Muscle layer of duodenum (tissue), 2 donors: ENCODE results near the gene CD200.

Experiments used
- H3K27ac ChIP-seq: one replicate; pipeline ENCODE4 v1.7.0; 2013; ENCODE audit warnings: mild to moderate bottlenecking, low read length
- H3K27me3 ChIP-seq: one replicate; pipeline ENCODE4 v1.7.0; 2013; ENCODE audit warnings: low read depth, mild to moderate bottlenecking, control low read depth, low read length
- H3K36me3 ChIP-seq, 2 donors: one replicate each; pipeline ENCODE4 v1.7.0; 2013; ENCODE audit warnings: low read length in 2 of 2, control low read depth in 1 of 2, mild to moderate bottlenecking in 1 of 2; ENCODE audit not compliant: insufficient read depth in 2 of 2, control insufficient read depth in 1 of 2
- H3K4me1 ChIP-seq, 2 donors: one replicate each; pipeline ENCODE4 v1.7.0; 2013; ENCODE audit warnings: low read length in 2 of 2, mild to moderate bottlenecking in 2 of 2, control low read depth in 1 of 2, moderate library complexity in 1 of 2; ENCODE audit not compliant: insufficient read depth in 2 of 2, control insufficient read depth in 1 of 2
- H3K4me3 ChIP-seq, 2 donors: one replicate each; pipeline ENCODE4 v1.7.0; 2013; ENCODE audit warnings: low read length in 2 of 2, low read depth in 1 of 2, mild to moderate bottlenecking in 1 of 2
- H3K9me3 ChIP-seq, 2 donors: one replicate each; pipeline ENCODE4 v1.7.0; 2013; ENCODE audit warnings: low read length in 2 of 2, control low read depth in 1 of 2, mild to moderate bottlenecking in 1 of 2; ENCODE audit not compliant: control insufficient read depth in 1 of 2
- donor health status: healthy.

The CD200 gene

DNA sequence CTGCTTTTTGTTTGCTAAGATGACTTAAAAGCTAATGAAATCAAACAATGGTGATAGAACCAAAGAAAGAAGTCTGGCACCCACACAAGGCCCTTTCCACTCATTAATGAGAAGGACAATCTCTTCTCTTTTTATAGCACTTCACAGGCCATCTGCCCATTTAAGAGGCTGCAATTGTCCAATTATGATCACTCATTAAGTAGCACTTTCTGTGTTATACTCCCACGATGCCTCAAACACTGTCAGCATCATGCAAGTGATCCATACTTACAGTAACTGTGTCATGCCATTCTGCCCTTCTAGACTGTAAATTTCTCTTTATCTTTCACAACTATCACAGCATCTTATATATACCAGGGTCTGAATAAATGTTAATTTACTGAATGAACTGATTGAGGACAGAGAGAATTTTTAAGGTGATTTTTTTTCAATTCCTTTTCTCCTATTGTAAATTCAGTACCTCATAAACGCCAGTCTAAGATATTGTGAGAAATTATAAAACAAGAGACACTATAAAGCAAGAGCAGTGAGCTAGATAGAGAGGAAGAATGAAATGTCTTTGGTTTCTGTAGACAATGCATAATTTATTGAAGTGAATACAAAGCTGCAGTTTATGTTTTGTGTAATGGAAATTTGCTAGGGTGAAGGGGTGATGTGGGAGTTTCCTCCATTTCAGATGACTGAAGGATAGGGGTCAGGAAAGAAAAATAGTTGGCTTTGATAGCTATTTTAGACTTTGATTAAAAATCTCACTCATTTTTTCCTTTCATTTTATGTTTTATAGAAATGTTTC lies 17.3 kb downstream of the CD200 start:
- Histone ChIP-seq H3K36me3 (no peaks in the 10 kb centered on the region), H3K4me1 (no peaks in the 10 kb centered on the region), H3K9me3 (no peaks in the 10 kb centered on the region), H3K4me3 (no peak overlapping the region), H3K27ac (no peak overlapping the region), H3K27me3 (no peaks in the 10 kb centered on the region)

DNA sequence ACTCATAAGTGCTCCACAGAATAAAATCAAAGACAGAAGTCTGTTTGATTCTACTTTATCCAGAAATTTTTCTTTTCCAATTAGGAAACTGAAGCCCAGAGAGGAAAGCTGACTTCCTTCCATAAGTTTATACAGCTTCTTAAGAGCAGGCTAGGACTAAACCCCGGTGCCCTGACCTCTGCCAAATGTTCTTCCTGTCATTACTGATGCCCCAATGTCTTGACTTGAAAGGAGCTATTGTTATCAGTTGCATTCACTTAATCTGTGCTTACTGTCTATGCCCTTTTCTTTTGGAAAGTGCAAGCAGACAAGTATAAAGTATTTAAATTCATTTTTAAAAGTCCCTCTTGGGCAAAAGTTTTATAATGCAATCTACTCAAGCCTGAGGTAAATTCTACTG lies 18.1 kb downstream of the CD200 start:
- Histone ChIP-seq H3K9me3 (no peaks in the 10 kb centered on the region), H3K27ac (no peak overlapping the region), H3K4me1 (no peaks in the 10 kb centered on the region), H3K4me3 (no peak overlapping the region), H3K36me3 (no peaks in the 10 kb centered on the region), H3K27me3 (no peaks in the 10 kb centered on the region)

DNA sequence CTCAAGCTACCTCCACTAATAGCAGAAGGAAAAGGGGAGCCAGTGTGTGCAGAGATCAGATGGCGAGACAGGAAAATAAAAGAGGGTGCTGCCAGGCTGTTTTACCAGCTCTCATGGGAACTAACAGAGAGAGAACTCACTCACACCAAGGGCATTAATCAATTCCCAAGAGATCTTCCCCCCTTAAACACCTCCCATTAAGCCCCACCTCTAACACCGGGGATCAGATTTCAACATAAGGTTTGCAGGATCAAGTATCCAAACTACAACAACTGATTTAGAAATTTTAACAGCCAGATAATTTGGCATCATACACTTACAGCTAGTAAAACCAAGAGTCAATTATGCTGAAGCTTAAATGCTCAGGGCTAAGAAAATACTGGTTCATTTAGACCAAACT lies 18.9 kb downstream of the CD200 start:
- H3K4me3 ChIP-seq = no peak overlapping the region
- no peaks in the 10 kb centered on the region for H3K9me3 ChIP-seq
- no peaks in the 10 kb centered on the region for H3K4me1 ChIP-seq
- no peak overlapping the region for H3K27ac ChIP-seq
- no peaks in the 10 kb centered on the region for H3K36me3 ChIP-seq
- H3K27me3 ChIP-seq = no peaks in the 10 kb centered on the region

DNA sequence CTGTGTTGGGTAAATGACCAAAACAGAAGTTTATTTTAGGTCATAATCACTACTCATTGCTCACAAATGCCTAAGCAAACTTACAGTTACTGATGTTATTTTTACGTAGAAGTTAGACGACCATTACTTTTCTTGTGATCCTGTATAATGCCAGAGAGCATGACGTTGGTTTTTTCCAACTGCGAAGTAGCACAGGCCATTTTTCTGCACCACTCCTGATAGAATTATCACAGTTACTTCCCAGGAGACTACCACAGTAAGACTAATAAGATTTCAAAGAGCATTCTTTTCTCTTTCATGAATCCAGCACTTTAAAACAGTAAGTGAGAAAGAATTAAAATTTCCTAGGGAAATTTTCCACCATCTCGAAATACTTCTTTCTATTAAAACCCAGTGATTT lies 19.8 kb downstream of the CD200 start:
- H3K27me3 ChIP-seq = no peaks in the 10 kb centered on the region
- no peak overlapping the region for H3K27ac ChIP-seq
- no peaks in the 10 kb centered on the region for H3K36me3 ChIP-seq
- H3K9me3 ChIP-seq = no peaks in the 10 kb centered on the region
- H3K4me3 ChIP-seq = no peak overlapping the region
- H3K4me1 ChIP-seq = no peaks in the 10 kb centered on the region

DNA sequence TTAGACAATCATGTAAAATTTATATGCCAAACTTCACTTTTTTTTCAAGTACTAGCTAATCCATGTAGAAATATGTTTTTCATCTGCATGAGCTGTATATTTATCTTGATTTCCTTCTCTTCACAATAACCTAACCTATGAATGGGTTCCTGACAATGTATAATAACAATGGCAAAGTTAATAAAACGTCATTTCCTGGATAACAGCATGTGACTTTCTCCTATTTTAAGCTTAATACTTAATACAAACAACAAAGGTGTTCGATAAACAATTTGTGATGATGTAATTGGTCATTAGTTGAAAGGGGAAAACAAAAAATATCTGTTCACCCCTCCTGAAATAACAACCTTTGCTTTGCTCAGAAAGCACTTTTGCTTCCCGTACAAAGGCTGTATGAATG lies 20.4 kb downstream of the CD200 start:
- Histone ChIP-seq H3K4me1 (no peaks in the 10 kb centered on the region), H3K27ac (no peak overlapping the region), H3K9me3 (no peaks in the 10 kb centered on the region), H3K4me3 (no peak overlapping the region), H3K27me3 (no peaks in the 10 kb centered on the region), H3K36me3 (no peaks in the 10 kb centered on the region)

DNA sequence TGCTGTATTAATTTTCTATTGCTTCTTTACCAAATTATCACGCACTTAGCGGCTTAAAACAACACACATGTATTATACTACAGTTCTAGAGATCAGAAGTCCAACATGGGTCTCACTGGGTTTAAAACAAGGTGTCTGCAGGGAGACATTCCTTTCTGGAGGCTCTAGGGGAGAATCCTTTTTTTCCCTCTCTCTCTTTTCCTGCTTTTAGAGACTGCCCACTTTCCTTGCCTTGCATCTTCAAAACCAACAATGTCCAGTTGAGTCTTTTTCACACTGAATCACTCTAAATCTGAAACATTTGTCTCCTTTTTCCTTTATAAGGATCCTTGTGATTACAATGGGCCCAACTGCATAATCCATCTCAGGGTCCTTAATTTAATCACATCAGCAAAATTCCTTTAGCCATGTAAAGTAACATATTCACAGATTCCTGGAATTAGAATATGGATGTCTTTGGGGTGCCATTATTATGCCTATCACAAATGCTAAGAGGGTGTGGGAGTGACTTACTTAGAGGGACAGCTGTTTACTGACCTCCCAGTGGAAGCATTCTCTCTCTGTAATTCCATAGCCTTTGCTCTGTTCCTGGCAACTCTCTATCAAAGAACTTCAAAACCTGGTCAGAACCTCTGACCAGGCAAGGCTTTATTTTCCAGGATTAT lies 21.8 kb downstream of the CD200 start:
- H3K27ac ChIP-seq = no peak overlapping the region
- no peaks in the 10 kb centered on the region for H3K36me3 ChIP-seq
- no peaks in the 10 kb centered on the region for H3K4me1 ChIP-seq

DNA sequence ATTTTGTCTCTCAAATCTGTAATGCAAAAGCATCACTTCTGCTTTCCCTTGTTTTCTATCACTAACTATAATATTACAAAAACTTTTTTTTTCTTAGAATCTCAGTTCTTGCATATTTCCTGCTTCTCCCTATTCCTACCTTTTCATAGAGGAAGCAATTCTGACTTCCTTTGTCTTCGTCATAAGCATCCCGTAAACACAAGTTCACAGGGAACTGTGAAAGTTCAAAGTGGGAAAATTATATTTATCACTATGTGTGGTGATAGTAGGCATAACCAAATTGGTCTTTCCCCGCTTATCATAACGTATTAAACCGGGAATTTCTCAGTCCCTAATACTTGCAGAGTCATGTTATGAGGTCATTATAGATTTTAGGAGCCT lies 22.3 kb downstream of the CD200 start:
- H3K27ac ChIP-seq = no peak overlapping the region
- H3K27me3 ChIP-seq = no peaks in the 10 kb centered on the region
- no peak overlapping the region for H3K4me3 ChIP-seq
- H3K4me1 ChIP-seq = no peaks in the 10 kb centered on the region
- no peaks in the 10 kb centered on the region for H3K9me3 ChIP-seq
- no peaks in the 10 kb centered on the region for H3K36me3 ChIP-seq

More for the DNA sequence above, 21.8 kb downstream of the CD200 start:
- no peaks in the 10 kb centered on the region for H3K9me3 ChIP-seq
- no peak overlapping the region for H3K4me3 ChIP-seq
- H3K27me3 ChIP-seq = no peaks in the 10 kb centered on the region

DNA sequence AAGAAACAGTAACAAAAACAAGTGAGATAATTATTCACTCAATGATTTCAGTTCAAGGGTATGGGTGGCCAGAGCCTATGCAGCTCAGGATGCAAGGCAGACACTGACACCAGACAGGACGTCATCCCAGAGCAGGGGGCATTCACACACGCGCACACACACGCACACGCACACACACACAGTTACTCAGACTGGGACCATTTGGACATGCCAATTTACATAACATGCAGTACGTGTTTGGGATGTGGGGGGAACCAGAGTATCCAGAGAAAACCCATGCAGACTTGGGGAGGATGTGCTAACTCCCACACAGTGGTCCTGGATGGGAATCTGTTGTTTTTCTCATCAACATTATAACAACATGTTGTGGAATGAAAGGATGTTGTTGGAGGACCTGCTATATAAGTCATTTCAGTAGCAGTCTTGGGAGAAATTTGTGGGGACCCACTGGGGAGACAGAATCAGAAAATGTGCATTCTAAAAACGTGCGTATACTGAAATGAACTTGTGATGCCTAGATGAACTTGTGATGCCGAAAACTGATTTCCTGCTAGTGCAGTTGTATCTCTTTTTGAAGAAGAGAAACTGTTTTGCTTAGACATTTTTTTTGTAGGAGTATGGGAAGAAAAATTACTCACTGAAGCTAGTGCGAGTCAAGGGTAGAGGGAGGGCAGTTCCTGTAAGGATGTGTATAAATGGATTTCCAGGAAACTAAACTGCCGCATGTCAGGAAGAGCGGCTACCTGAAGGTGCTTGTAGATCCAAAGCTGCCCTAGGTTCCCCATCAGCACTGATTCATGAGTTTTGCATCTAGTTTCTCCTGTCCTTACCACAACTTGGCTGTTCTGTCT lies 25.2 kb downstream of the CD200 start:
- Histone ChIP-seq H3K27ac (peak overlapping the region; percentile 29), H3K4me3 (no peak overlapping the region)

DNA sequence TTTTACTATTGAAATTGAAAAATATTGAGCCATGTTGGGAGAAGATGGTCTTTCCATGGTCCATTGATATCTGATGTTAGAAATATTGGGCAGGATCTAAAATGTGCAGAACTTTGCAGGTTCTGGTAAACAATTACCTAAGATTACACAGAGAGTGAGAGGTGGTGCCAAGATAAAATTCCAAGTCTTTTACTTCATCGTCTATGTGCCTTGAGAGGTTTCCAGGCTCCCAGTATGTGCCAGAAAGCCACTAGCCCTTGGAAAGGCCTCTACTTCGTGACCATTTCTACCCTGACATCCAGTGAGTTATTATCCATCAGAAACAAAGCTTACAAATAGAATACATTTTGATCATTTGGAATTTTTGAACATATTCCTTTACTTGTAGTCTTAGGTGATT lies 27.6 kb downstream of the CD200 start:
- Histone ChIP-seq H3K27ac (no peak overlapping the region), H3K4me3 (no peak overlapping the region), H3K4me1 (no peaks in the 10 kb centered on the region)

More for the DNA sequence above, 25.2 kb downstream of the CD200 start:
- Histone ChIP-seq H3K36me3 (no peaks in the 10 kb centered on the region), H3K9me3 (no peaks in the 10 kb centered on the region), H3K4me1 (no peaks in the 10 kb centered on the region), H3K27me3 (no peaks in the 10 kb centered on the region)

DNA sequence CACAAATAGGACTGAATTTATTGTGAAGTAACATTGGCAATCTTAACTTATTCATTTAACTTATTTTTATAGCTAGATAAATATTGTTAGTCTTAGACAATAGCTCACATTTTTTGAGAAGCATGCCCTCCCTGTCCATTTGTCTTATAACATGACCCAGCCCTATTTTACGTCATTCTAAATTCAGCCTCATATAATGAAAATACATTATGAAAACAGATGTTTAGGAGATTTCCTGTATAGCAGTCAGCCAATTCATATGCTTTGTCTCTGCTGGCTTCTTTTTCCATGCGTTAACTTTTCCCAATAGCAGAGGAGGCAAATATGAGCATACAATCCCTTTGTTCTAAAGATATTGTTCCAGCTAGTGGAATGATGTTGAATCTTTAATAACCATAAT lies 29.3 kb downstream of the CD200 start:
- no peaks in the 10 kb centered on the region for H3K4me1 ChIP-seq
- H3K9me3 ChIP-seq = no peaks in the 10 kb centered on the region
- no peaks in the 10 kb centered on the region for H3K36me3 ChIP-seq
- no peak overlapping the region for H3K27ac ChIP-seq
- no peaks in the 10 kb centered on the region for H3K27me3 ChIP-seq
- no peak overlapping the region for H3K4me3 ChIP-seq

More for the DNA sequence above, 27.6 kb downstream of the CD200 start:
- H3K36me3 ChIP-seq = no peaks in the 10 kb centered on the region
- H3K9me3 ChIP-seq = no peaks in the 10 kb centered on the region
- no peaks in the 10 kb centered on the region for H3K27me3 ChIP-seq

DNA sequence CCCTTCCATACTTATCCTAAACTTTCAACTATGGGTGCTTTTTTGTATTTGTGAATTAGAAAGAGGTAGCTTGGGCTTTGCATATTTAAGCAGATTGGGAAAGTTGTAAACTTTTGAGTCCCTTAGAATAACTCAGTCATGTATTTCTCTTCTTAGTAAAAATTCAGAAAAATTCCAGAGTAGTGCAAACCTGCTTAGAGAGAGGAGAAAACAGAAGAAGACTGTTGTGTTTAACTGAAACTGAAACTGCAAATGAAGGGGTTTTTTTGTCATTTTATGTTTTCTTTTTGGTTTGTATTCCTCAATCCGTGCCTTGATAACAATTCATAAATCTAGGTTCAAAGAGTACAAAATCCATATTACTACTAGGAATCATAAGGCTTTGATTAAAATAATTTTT lies 31.3 kb downstream of the CD200 start:
- Histone ChIP-seq H3K9me3 (no peaks in the 10 kb centered on the region), H3K4me1 (no peaks in the 10 kb centered on the region), H3K36me3 (no peaks in the 10 kb centered on the region), H3K4me3 (no peak overlapping the region), H3K27ac (no peak overlapping the region), H3K27me3 (no peaks in the 10 kb centered on the region)
